Mesenchymal stem cell (in vitro differentiated cells and primary cell): ENCODE data around the gene GRM2.
"Not testable (repeated sequence)": the region's sequence is repeated elsewhere in the genome, so short reads cannot be mapped to it uniquely, and the experiment has no call there.

ENCODE experiments used
- DNase-seq: peaks from one replicate; pipeline ENCODE4 v3.0.0-alpha.2; 2013
- H2AFZ ChIP-seq: one replicate; pipeline ENCODE4 v1.6.1; 2013; ENCODE audit warnings: low read depth, mild to moderate bottlenecking, control low read depth, inconsistent platforms, low read length, moderate library complexity
- H2AK5ac ChIP-seq: 2 replicates; pipeline ENCODE4 v1.6.1; 2013; ENCODE audit warnings: low read length, moderate library complexity, mild to moderate bottlenecking, inconsistent platforms; ENCODE audit not compliant: severe bottlenecking
- H2BK120ac ChIP-seq: one replicate; pipeline ENCODE4 v1.6.1; 2013; ENCODE audit warnings: low read depth, mild to moderate bottlenecking, inconsistent platforms, low read length, moderate library complexity
- H2BK12ac ChIP-seq, 2 experiments: one replicate each; pipeline ENCODE4 v1.6.1; 2013; ENCODE audit warnings: inconsistent platforms in 2 of 2, low read length in 2 of 2, mild to moderate bottlenecking in 2 of 2, moderate library complexity in 2 of 2, control low read depth in 1 of 2
- H2BK15ac ChIP-seq: one replicate; pipeline ENCODE4 v1.6.1; 2013; ENCODE audit warnings: mild to moderate bottlenecking, low read depth, inconsistent platforms; ENCODE audit not compliant: poor library complexity, severe bottlenecking
- H2BK5ac ChIP-seq: 2 replicates; pipeline ENCODE4 v1.6.1; 2013; ENCODE audit warnings: low read depth, mild to moderate bottlenecking, low read length, control low read depth, inconsistent platforms; ENCODE audit not compliant: poor library complexity, severe bottlenecking
- H3K14ac ChIP-seq, 2 experiments: one replicate each; pipeline ENCODE4 v1.6.1; 2013; ENCODE audit warnings: inconsistent platforms in 2 of 2, low read length in 2 of 2, control low read depth in 1 of 2, mild to moderate bottlenecking in 1 of 2, moderate library complexity in 1 of 2
- H3K18ac ChIP-seq, 2 experiments: one replicate each; pipeline ENCODE4 v1.6.1; 2013; ENCODE audit warnings: inconsistent platforms in 2 of 2, low read length in 2 of 2, control low read depth in 1 of 2, low read depth in 1 of 2, mild to moderate bottlenecking in 1 of 2
- H3K23ac ChIP-seq, 2 experiments: one replicate each; pipeline ENCODE4 v1.6.1; 2013; ENCODE audit warnings: inconsistent platforms in 2 of 2, low read length in 2 of 2, mild to moderate bottlenecking in 2 of 2, moderate library complexity in 2 of 2, control low read depth in 1 of 2
- H3K27ac ChIP-seq: 2 replicates; pipeline ENCODE4 v1.5.1; 2013; ENCODE audit warnings: mild to moderate bottlenecking, moderate library complexity, low read length, control low read depth, inconsistent platforms; ENCODE audit not compliant: poor library complexity, severe bottlenecking
- H3K27me3 ChIP-seq, 2 experiments: 2 replicates each; pipeline versions ENCODE4 v1.6.1 to v1.7.0; 2013; ENCODE audit warnings: low read length in 2 of 2, mild to moderate bottlenecking in 2 of 2, moderate library complexity in 2 of 2, control low read depth in 1 of 2, inconsistent platforms in 1 of 2; ENCODE audit not compliant: control insufficient read depth in 1 of 2, insufficient read depth in 1 of 2
- H3K36me3 ChIP-seq, 2 experiments: 2 replicates each; pipeline versions ENCODE4 v1.6.1 to v1.7.0; 2013; ENCODE audit warnings: low read length in 2 of 2, control low read depth in 1 of 2, inconsistent platforms in 1 of 2, low read depth in 1 of 2, mild to moderate bottlenecking in 1 of 2; ENCODE audit not compliant: insufficient read depth in 2 of 2, control insufficient read depth in 1 of 2
- H3K4ac ChIP-seq, 2 experiments: one replicate each; pipeline ENCODE4 v1.6.1; 2013; ENCODE audit warnings: inconsistent platforms in 2 of 2, low read length in 2 of 2, mild to moderate bottlenecking in 2 of 2, moderate library complexity in 2 of 2, control low read depth in 1 of 2, low read depth in 1 of 2
- H3K4me1 ChIP-seq: 2 replicates; pipeline ENCODE4 v1.6.1; 2013; ENCODE audit warnings: low read depth, low read length, control low read depth; ENCODE audit not compliant: control insufficient read depth, insufficient read depth
- H3K4me2 ChIP-seq: 2 replicates; pipeline ENCODE4 v1.6.1; 2013; ENCODE audit warnings: low read length, mild to moderate bottlenecking, inconsistent platforms; ENCODE audit not compliant: poor library complexity, severe bottlenecking
- H3K4me3 ChIP-seq, 2 experiments: 2 replicates each; pipeline versions ENCODE4 v1.5.1 to v1.7.0; 2013; ENCODE audit warnings: low read length in 2 of 2, mild to moderate bottlenecking in 2 of 2, control low read depth in 1 of 2, low read depth in 1 of 2; ENCODE audit not compliant: insufficient read depth in 1 of 2
- H3K79me1 ChIP-seq: replicated peaks from 2 replicates; pipeline ENCODE4 v1.6.1; 2013; ENCODE audit warnings: mild to moderate bottlenecking, control low read depth, low read length, inconsistent platforms; ENCODE audit not compliant: poor library complexity, severe bottlenecking
- H3K9ac ChIP-seq: 2 replicates; pipeline ENCODE4 v1.7.0; 2013; ENCODE audit warnings: mild to moderate bottlenecking, low read length, moderate library complexity
- H3K9me3 ChIP-seq: 2 replicates; pipeline ENCODE4 v1.7.0; 2013; ENCODE audit warnings: mild to moderate bottlenecking, low read length; ENCODE audit not compliant: control insufficient read depth
- H4K8ac ChIP-seq: one replicate; pipeline ENCODE4 v1.6.1; 2013; ENCODE audit warnings: inconsistent platforms, mild to moderate bottlenecking, low read length, moderate library complexity
- H4K91ac ChIP-seq: one replicate; pipeline ENCODE4 v1.6.1; 2013; ENCODE audit warnings: mild to moderate bottlenecking, low read length, inconsistent platforms
- WGBS: methylation state at CpG from one replicate; pipeline ENCODE4 v1.1.7; 2013; ENCODE audit warnings: mixed read lengths; 5-methylcytosine and 5-hydroxymethylcytosine counted together

GRM2 gene

DNA sequence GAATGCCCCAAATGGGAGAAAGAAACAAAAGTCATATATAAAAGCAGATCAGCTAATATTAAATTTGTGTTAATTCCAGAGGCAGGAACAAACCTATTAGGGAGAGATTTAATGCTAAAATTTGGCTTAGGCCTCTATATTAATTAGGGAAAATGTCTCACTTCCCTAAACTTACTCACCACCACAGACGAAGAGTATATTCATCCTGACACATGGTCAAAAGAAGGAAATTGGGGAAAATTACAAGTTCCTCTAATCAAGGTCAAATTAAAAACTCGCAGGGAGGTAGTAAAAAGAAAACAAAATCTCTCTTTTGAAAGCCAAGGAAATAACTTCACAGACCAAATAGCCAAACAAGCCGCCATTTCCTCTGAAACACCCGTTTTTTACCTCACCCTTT is 32.2 kb downstream of the GRM2 start:
- Histone ChIP-seq H3K4me1 (no peaks in the 10 kb centered on the region), H3K27me3 (peaks cover 16 to 25% of the 10 kb centered on the region in 2 experiments), H2BK12ac (no peak overlapping the region), H3K36me3 (no peaks in the 10 kb centered on the region), H3K9me3 (no peaks in the 10 kb centered on the region), H3K27ac (no peak overlapping the region), H2BK15ac (no peak overlapping the region), H3K79me1 (no peaks in the 10 kb centered on the region), H2AK5ac (no peak overlapping the region), H2BK5ac (no peak overlapping the region), H2AFZ (no peak overlapping the region), H3K9ac (no peak overlapping the region), H4K91ac (no peak overlapping the region), H3K23ac (no peak overlapping the region), H3K4ac (no peak overlapping the region), H3K18ac (no peak overlapping the region), H2BK120ac (no peak overlapping the region), H3K14ac (no peak overlapping the region), H3K4me2 (no peak overlapping the region), H4K8ac (no peak overlapping the region), H3K4me3 (no peak overlapping the region)
- no peak for DNase-seq
- 75% methylated on average over 2 of the region's 4 CpGs for WGBS

DNA sequence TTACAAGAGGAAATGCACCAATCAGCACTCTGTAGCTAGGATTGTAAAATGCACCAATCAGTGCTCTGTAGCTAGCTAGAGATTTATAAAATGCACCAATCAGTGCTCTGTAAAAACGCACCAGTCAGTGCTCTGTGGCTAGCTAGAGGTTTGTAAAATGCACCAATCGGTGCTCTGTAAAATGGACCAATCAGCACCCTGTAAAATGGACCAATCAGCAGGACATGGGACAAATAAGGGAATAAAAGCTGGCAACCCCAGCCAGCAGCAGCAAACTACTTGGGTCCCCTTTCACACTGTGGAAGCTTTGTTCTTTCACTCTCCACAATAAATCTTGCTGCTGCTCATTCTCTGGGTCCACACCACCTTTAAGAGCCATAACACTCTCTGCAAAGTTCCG is 35.5 kb downstream of the GRM2 start:
- H3K9ac ChIP-seq, H2AK5ac ChIP-seq, H2BK15ac ChIP-seq, H3K4me3 ChIP-seq, H3K23ac ChIP-seq, H3K79me1 ChIP-seq, H2BK12ac ChIP-seq, H3K14ac ChIP-seq, H3K9me3 ChIP-seq, H2BK5ac ChIP-seq, DNase-seq, H3K27ac ChIP-seq, H3K4ac ChIP-seq, H2AFZ ChIP-seq, H4K91ac ChIP-seq, H3K18ac ChIP-seq, H3K4me2 ChIP-seq, H3K4me1 ChIP-seq, H3K36me3 ChIP-seq, H4K8ac ChIP-seq, H2BK120ac ChIP-seq: not testable (repeated sequence)
- H3K27me3 ChIP-seq, result peaks cover 8 to 15% of the 10 kb centered on the region in 2 experiments
- 68% methylated on average over 3 of the region's 3 CpGs for WGBS

DNA sequence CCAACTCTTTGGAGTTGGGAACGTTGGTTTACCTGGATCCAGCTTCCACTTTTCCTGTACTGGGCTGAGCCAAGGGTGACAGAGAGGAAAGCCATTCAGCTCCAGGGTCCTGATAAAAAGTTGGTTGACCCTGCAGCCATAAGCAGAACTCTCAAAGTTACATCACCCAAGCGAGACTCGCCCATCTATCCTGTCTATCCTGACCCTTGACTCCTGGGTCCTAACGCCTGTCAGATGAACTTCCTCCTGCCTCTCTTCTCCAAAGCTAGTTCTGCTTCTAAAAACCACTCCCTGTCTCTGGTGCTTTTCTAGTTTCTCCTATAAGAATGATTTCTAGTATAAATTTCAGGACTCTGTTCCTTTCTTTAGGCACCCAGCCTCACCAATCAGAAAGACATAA is 36.1 kb downstream of the GRM2 start:
- not testable (repeated sequence) for H3K27ac ChIP-seq, H3K36me3 ChIP-seq, H4K8ac ChIP-seq, H3K18ac ChIP-seq, H3K14ac ChIP-seq, H3K4ac ChIP-seq, H2AFZ ChIP-seq, H3K4me1 ChIP-seq, H3K79me1 ChIP-seq, H2AK5ac ChIP-seq, H2BK12ac ChIP-seq, H2BK15ac ChIP-seq, H4K91ac ChIP-seq, H2BK5ac ChIP-seq, H3K4me3 ChIP-seq, H2BK120ac ChIP-seq, H3K9ac ChIP-seq, H3K4me2 ChIP-seq, H3K9me3 ChIP-seq, H3K23ac ChIP-seq, DNase-seq
- H3K27me3 ChIP-seq, result peaks cover 8 to 12% of the 10 kb centered on the region in 2 experiments
- 57% methylated on average over 4 of the region's 4 CpGs for WGBS

DNA sequence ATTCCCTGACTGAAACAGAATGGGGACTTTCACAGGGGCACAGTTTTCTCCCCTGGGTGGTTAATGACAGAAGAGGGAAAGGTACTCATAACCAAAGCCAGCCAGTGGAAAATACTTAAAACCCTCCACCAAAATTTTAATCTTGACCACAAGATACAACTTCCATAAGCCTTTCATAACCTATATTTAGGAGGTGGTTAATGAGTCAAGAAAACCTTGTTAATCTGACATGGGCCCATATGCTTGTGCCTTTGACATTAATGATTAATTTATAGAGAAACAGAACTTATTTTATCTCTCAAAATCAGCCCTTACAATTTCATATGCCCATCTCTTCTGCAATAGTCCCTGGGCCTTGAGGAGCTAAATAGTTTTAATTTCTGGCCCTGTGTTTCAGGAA is 41.0 kb downstream of the GRM2 start:
- Histone ChIP-seq H2BK120ac (no peak overlapping the region), H3K14ac (no peak overlapping the region), H3K4me1 (no peaks in the 10 kb centered on the region), H2AK5ac (no peak overlapping the region), H3K4ac (no peak overlapping the region), H3K27me3 (no peaks in the 10 kb centered on the region), H2BK5ac (no peak overlapping the region), H3K4me3 (no peak overlapping the region), H4K91ac (no peak overlapping the region), H3K36me3 (no peaks in the 10 kb centered on the region), H3K27ac (no peak overlapping the region), H2AFZ (no peak overlapping the region), H2BK12ac (no peak overlapping the region), H2BK15ac (no peak overlapping the region), H3K23ac (no peak overlapping the region), H3K79me1 (no peaks in the 10 kb centered on the region), H3K4me2 (no peak overlapping the region), H3K9ac (no peak overlapping the region), H3K9me3 (peaks cover 3% of the 10 kb centered on the region), H4K8ac (no peak overlapping the region), H3K18ac (no peak overlapping the region)
- DNase-seq, result no peak
